Activated CD8-positive, alpha-beta memory T cell treated with anti-CD3 and anti-CD28 coated beads, Interleukin-2, amount 50 U/mL, for 1 hour (primary cell): Measurements from ENCODE around the gene NOTCH1.

Experiments used
- DNase-seq: peaks from one replicate; pipeline ENCODE4 v3.0.0-alpha.2; 2020; ENCODE audit errors: extremely low read depth

Gene NOTCH1

GRCh38 chr9:136465500-136466154 is 80.2 kb downstream of the NOTCH1 start:
- DNase-seq: no peak

- no peak for DNase-seq
Observed at GRCh38 chr9:136464241-136464640, 81.6 kb downstream of the NOTCH1 start.

- DNase-seq: no peak
Observed at GRCh38 chr9:136463578-136463977, 82.3 kb downstream of the NOTCH1 start.

- DNase-seq: no peak
Observed at GRCh38 chr9:136462664-136463063, 83.2 kb downstream of the NOTCH1 start.

- DNase-seq: no peak
Observed at GRCh38 chr9:136460772-136461325, 85.0 kb downstream of the NOTCH1 start.

- no peak for DNase-seq
Observed at GRCh38 chr9:136459425-136459824, 86.4 kb downstream of the NOTCH1 start.

- DNase-seq: no peak
Observed at GRCh38 chr9:136457326-136457725, 88.5 kb downstream of the NOTCH1 start.

- DNase-seq: no peak
Observed at GRCh38 chr9:136456258-136456657, 89.6 kb downstream of the NOTCH1 start.

- DNase-seq: no peak
Observed at GRCh38 chr9:136455043-136456002, 90.5 kb downstream of the NOTCH1 start.

GRCh38 chr9:136454026-136454796 is 91.6 kb downstream of the NOTCH1 start:
- DNase-seq: no peak

GRCh38 chr9:136453326-136453725 is 92.5 kb downstream of the NOTCH1 start:
- DNase-seq: no peak

GRCh38 chr9:136451221-136451877 is 94.5 kb downstream of the NOTCH1 start:
- no peak for DNase-seq

- DNase-seq: no peak
Observed at GRCh38 chr9:136448655-136449054, 97.2 kb downstream of the NOTCH1 start.

GRCh38 chr9:136447173-136447778 is 98.6 kb downstream of the NOTCH1 start:
- no peak for DNase-seq

- no peak for DNase-seq
Observed at GRCh38 chr9:136445799-136446198, 100.0 kb downstream of the NOTCH1 start.
